Measurements from ENCODE around the gene RLN1.
A peak's percentile ranks its signal among the peaks of the same experiment; 100 is the strongest.
"Not testable (repeated sequence)": the region's sequence is repeated elsewhere in the genome, so short reads cannot be mapped to it uniquely, and the experiment has no call there.

Gene RLN1

GRCh38 chr9:5355817-5356216, 16.1 kb upstream of the RLN1 start:
- TF ChIP-seq POLR2A (IDR thresholded peaks at IDR 0.05; ENCODE audit: low read depth, low read length) = no peak
- FAIRE-seq = no peak
- DNase-seq (ENCODE audit: insufficient read length, low spot score) = no peak

DNA sequence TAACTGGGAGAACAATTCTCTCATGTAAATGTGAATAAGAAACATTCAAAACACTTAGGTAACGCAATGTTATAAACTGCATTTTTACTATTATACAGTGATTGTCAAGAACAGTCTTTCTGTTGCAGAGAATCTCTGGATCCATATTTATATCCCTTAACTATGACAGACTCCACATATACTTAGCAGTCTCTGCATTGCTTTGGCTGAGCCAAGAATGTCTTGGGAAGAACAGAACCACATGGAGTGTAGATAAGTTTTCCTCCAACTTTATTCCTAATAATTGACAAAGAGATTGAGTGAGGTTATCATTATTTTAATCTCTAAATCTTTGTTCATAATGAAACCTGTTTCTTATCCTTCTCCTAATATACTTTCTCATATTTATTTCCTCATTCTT, 15.6 kb upstream of the RLN1 start:
- DNase-seq (ENCODE audit: insufficient read length, low spot score) = no peak
- no peak for TF ChIP-seq POLR2A (IDR thresholded peaks at IDR 0.05; ENCODE audit: low read depth, low read length)
- no peak for FAIRE-seq

- DNase-seq (ENCODE audit: insufficient read length, low spot score) = no peak
- no peak for TF ChIP-seq POLR2A (IDR thresholded peaks at IDR 0.05; ENCODE audit: low read depth, low read length)
- FAIRE-seq = no peak
Measured at GRCh38 chr9:5354184-5354583, 14.5 kb upstream of the RLN1 start.

DNA sequence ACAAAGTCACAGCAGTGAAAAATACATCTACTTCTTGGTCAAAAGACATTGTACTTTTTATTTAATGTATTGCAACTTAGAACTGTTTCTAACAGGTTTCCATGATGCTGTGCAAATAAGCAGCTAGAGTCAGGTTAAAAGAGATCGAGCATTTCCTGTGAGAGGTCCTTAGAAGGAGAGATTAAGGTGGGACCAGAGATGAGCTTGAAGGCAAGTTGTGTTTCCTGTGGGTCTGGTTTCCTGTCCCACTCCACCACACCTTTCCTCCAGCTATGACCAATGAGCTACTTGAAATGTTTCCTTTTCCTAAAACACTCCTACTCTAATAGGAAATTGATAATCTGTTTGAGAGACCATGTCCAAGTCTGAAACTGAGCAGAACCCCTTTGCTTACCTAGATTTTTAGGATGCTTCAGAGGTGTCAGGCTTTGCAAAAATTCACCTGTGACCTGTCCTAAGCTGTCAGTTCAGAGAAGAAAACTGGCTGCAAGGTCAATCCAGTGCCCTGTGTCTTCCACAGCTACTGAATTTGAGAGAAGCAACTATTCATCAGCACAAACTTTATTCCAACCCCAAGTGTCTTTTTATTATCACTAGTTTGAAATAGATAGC, 13.1 kb upstream of the RLN1 start:
- no peak for FAIRE-seq

GRCh38 chr9:5336688-5337087, 3.0 kb downstream of the RLN1 start:
- no peak for TF ChIP-seq POLR2A (IDR thresholded peaks at IDR 0.05; ENCODE audit: low read depth, low read length)
- DNase-seq (ENCODE audit: insufficient read length, low spot score) (no peak), FAIRE-seq (no peak)

More for the DNA sequence above, 13.1 kb upstream of the RLN1 start:
- no peak for TF ChIP-seq POLR2A (IDR thresholded peaks at IDR 0.05; ENCODE audit: low read depth, low read length)
- DNase-seq (ENCODE audit: insufficient read length, low spot score) = no peak

GRCh38 chr9:5331276-5331675, 8.4 kb downstream of the RLN1 start:
- not testable (repeated sequence) for FAIRE-seq; DNase-seq (ENCODE audit: insufficient read length, low spot score)

DNA sequence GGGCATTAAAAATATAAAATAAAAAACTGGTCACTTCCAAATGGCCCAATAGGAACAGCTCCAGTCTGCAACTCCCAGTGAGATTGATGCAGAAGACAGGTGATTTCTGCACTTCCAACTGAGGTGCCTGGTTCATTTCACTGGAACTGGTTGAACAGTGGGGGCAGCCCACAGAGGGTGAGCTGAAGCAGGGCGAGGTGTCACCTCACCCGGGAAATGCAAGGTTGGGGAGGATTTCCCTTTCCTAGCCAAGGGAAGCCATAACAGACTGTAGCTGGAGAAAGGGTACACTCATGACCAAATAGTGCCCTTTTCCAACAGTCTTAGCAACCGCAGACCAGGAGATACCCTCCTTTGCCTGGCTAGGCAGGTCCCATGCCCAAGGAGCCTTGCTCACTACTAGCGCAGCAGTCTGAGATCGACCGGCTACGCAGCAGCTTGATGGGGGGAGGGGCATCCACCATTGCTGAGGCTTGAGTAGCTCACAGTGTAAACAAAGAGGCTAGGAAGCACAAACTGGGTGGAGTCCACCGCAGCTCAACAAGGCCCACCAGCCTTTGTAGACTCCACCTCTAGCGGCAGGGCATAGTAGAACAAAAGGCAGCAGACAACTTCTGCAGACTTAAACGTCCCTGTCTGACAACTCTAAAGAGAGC, 12.7 kb downstream of the RLN1 start:
- FAIRE-seq = no peak
- no peak for DNase-seq (ENCODE audit: insufficient read length, low spot score)
- no peak for TF ChIP-seq POLR2A (IDR thresholded peaks at IDR 0.05; ENCODE audit: low read depth, low read length)

- TF ChIP-seq POLR2A (IDR thresholded peaks at IDR 0.05; ENCODE audit: low read depth, low read length) = no peak
- DNase-seq (ENCODE audit: insufficient read length, low spot score) = no peak
- no peak for FAIRE-seq
Measured at GRCh38 chr9:5326187-5326586, 13.5 kb downstream of the RLN1 start.

DNA sequence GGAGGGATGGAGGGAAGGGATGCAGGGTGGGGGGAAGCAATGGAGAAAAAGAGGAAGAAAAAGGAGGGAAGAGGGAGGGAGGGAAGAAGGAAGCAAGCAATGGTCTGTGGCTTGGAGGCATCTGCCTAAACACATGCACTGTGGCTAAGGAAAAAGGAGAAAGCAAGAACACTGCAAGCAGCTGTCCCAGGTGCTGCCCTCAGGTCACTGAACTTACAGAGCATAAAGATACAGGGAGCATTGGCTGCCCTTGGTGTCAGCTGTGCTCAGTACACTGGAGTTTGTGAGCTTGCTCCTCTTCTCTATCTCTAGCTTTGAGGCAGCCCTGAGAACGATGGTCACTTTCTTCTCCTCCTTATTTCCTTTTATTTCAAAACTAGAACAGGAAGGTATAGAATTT, 18.1 kb downstream of the RLN1 start:
- not testable (repeated sequence) for DNase-seq (ENCODE audit: insufficient read length, low spot score)
- peak; percentile 36 for FAIRE-seq

DNA sequence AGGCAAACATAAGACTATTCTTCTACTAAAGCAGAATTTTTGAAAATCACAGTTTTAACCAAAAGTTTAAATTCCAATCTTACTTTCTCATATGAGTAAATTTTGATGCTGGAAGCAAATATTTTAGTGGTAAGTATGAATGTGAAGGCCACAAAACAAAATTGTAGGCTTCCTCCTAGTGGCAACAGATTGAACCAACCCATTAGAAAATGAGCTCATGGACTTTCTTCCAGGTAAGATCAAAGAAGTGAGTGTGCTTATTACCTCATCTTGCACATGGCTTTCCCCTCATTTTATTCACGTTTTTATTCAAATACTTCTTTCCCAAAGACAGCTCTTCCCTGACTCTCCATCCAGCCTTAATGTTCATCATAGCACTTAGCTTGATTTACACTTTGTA, 18.6 kb downstream of the RLN1 start:
- TF ChIP-seq POLR2A (IDR thresholded peaks at IDR 0.05; ENCODE audit: low read depth, low read length) = no peak
- no peak for DNase-seq (ENCODE audit: insufficient read length, low spot score)
- FAIRE-seq = no peak

DNA sequence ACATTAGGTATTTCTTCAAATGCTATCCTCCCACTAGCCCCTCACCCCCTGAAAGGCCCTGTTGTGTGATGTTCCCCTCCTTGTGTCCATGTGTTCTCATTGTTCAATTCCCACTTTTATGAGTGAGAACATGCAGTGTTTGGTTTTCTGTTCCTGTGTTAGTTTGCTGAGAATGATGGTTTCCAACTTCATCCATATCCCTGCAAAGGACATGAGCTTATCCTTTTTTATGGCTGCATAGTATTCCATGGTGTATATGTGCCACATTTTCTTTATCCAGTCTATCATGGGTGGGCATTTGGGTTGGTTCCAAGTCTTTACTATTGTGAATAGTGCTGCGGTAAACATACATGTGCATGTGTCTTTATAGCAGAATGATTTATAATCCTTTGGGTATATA, 23.3 kb downstream of the RLN1 start:
- not testable (repeated sequence) for DNase-seq (ENCODE audit: insufficient read length, low spot score); FAIRE-seq

- no peak for TF ChIP-seq POLR2A (IDR thresholded peaks at IDR 0.05; ENCODE audit: low read depth, low read length)
- FAIRE-seq = no peak
- DNase-seq (ENCODE audit: insufficient read length, low spot score) = no peak
Measured at GRCh38 chr9:5315187-5315923, 24.3 kb downstream of the RLN1 start.

DNA sequence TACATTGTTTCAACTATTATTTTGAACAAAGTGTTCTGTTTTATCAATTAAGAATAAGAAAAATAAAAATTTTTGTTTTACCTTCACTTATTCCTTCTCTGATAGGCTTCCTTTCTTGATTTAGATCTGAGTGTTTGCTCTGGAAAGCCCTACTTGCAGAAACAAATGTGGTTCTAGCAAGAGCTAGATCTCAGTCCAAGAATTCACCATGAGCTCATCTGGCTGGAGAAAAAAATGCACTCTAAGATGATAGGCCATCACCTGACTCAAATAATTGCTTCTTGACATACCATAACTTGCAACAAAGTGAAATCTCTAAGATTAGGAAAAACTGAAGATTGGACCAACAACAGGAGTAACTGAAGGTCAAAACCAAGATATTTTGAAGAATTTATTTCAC, 28.8 kb downstream of the RLN1 start:
- no peak for DNase-seq (ENCODE audit: insufficient read length, low spot score)
- no peak for TF ChIP-seq POLR2A (IDR thresholded peaks at IDR 0.05; ENCODE audit: low read depth, low read length)
- no peak for FAIRE-seq

- FAIRE-seq (no peak), DNase-seq (ENCODE audit: insufficient read length, low spot score) (no peak)
- no peak for TF ChIP-seq POLR2A (IDR thresholded peaks at IDR 0.05; ENCODE audit: low read depth, low read length)
Measured at GRCh38 chr9:5305741-5306140, 33.9 kb downstream of the RLN1 start.

- peak; percentile 62 for FAIRE-seq
Measured at GRCh38 chr9:5303840-5304795, 35.6 kb downstream of the RLN1 start, which contains the start of gene RLN2. RLN2 (minus strand) TSS chr9:5304716; CDS start chr9:5304580, 136 bp downstream.

More at GRCh38 chr9:5303840-5304795, 35.6 kb downstream of the RLN1 start, which contains the start of gene RLN2:
- not testable (repeated sequence) for DNase-seq (ENCODE audit: insufficient read length, low spot score)

Measured in H54 (cell line).